ENCODE results near the gene SMPD1. TPM values are rescaled to one million over a fixed set of nuclear protein-coding genes. Genes with fewer than 3 reads are reported as not detected.

SMPD1 gene
- total RNA-seq, 1 donor from 2014 or later = 23.1 TPM

DNA sequence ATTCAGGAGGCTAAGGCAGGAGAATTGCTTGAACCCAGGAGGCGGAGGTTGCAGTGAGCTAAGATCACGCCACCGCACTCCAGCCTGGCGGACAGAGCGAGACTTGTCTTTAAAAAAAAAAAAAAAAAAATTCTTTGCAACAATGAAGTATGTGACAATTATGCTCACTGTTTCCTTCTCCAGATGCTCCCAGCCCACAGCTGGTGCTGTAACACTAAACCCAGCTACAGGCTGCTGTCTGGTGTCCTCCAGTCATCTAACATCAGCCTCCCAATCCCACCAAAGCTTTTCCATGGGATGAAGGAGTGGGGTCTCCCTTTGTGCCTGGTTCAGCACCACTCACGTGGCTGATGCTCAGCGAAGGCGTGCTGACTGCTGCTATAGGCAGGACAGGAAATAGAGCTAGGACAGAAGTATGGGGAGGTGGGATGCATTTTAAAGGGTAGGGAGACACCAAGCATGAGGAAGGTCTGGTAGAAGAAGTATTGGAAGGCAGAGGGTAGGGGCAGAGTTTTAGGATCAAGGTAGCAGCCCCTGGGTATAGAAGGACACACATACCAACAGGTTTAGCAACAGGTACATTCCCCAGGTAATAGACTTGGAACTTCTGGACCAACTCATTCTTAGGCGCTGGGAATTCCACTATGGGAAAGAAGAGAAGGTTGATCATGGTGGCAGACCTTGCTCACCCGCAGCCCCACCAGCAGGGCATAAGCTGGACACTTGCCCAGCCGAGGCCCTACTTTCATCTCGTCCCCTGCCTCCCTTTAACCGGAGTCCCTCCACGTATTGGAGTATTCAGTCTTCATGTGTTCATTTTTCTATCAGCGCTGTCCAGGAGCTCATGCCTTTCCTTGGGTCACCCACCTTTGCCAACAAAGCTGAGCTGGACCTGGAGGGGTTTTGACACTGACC, 10.4 kb downstream of the SMPD1 start:
- TF ChIP-seq POLR2A (IDR thresholded peaks at IDR 0.05) (no peak), POLR2AphosphoS5 (IDR thresholded peaks at IDR 0.05; ENCODE audit: insufficient read depth in 1 of 2, low read depth in 1 of 2) (no peak)
- TF ChIP-seq, protein P1, sequence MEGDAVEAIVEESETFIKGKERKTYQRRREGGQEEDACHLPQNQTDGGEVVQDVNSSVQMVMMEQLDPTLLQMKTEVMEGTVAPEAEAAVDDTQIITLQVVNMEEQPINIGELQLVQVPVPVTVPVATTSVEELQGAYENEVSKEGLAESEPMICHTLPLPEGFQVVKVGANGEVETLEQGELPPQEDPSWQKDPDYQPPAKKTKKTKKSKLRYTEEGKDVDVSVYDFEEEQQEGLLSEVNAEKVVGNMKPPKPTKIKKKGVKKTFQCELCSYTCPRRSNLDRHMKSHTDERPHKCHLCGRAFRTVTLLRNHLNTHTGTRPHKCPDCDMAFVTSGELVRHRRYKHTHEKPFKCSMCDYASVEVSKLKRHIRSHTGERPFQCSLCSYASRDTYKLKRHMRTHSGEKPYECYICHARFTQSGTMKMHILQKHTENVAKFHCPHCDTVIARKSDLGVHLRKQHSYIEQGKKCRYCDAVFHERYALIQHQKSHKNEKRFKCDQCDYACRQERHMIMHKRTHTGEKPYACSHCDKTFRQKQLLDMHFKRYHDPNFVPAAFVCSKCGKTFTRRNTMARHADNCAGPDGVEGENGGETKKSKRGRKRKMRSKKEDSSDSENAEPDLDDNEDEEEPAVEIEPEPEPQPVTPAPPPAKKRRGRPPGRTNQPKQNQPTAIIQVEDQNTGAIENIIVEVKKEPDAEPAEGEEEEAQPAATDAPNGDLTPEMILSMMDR (IDR thresholded peaks at IDR 0.05) = no peak
- Histone ChIP-seq H3K27ac (no peak overlapping the region), H3K9me3 (no peaks in the 10 kb centered on the region), H3K36me3 (peaks cover 0 to 15% of the 10 kb centered on the region in 2 donors), H3K4me1 (peaks cover 16% of the 10 kb centered on the region), H3K27me3 (no peaks in the 10 kb centered on the region), H3K4me3 (no peak overlapping the region)
- intact Hi-C loops (cut with DNase I) = no loop called here
- DNase-seq (ENCODE audit: extremely low spot score in 2 of 2) = no peak

DNA sequence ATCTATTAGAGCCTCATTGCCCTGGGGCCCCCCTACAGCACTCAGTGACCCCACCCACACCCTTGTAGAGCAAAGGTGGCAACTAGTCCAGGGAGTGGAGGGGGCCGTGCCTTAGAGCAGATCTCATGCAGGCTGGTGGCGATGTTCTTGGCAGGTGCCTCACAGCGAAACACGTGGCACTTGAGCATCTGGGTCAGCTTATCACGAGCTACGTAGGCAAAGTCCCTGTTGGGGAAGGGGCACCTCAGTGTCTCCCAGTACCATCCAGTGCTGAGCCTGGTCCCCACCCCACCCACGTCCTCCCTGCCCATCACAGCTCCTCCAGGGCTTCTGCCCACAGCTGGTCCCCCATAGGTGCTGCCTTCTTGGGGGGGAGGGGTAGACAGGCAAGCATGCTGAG, 11.2 kb downstream of the SMPD1 start:
- intact Hi-C loops (cut with DNase I) = no loop called here
- Histone ChIP-seq H3K4me1 (peaks cover 18% of the 10 kb centered on the region), H3K4me3 (no peak overlapping the region), H3K9me3 (no peaks in the 10 kb centered on the region), H3K27ac (no peak overlapping the region), H3K36me3 (peaks cover 0 to 15% of the 10 kb centered on the region in 2 donors), H3K27me3 (no peaks in the 10 kb centered on the region)
- no peak for TF ChIP-seq POLR2AphosphoS5 (IDR thresholded peaks at IDR 0.05; ENCODE audit: insufficient read depth in 1 of 2, low read depth in 1 of 2)
- TF ChIP-seq POLR2A (IDR thresholded peaks at IDR 0.05) = no peak
- no peak for DNase-seq (ENCODE audit: extremely low spot score in 2 of 2)

DNA sequence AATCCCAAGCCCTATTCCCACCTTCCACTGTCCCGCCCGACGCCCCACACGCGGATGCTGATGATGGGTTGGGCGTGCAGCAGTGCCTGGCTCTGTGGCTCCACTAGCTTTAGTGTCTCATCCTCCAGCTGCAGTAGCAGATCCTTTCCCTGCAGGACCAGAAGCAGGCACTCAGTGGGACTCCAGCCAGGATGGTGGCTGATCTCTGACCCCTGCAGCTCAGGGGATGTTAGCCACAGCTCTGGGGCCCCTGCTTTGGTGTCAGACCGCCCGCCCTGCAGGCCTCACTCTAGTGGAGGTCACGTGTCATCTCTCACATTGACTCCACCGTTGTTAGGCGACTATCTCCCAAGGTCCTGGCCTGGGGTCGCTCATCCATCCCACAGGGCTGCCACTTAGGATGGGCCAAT, 11.8 kb downstream of the SMPD1 start:
- H3K36me3 ChIP-seq = peaks cover 0 to 15% of the 10 kb centered on the region in 2 donors
- no peaks in the 10 kb centered on the region for H3K9me3 ChIP-seq
- H3K27ac ChIP-seq = no peak overlapping the region
- intact Hi-C loops (cut with DNase I) = no loop called here
- no peak overlapping the region for H3K4me3 ChIP-seq
- no peak for DNase-seq (ENCODE audit: extremely low spot score in 2 of 2)
- no peak for TF ChIP-seq POLR2A (IDR thresholded peaks at IDR 0.05)
- TF ChIP-seq POLR2AphosphoS5 (IDR thresholded peaks at IDR 0.05; ENCODE audit: insufficient read depth in 1 of 2, low read depth in 1 of 2) = no peak
- TF ChIP-seq, protein P1 (IDR thresholded peaks at IDR 0.05) = no peak
- no peaks in the 10 kb centered on the region for H3K27me3 ChIP-seq
- peaks cover 18% of the 10 kb centered on the region for H3K4me1 ChIP-seq

DNA sequence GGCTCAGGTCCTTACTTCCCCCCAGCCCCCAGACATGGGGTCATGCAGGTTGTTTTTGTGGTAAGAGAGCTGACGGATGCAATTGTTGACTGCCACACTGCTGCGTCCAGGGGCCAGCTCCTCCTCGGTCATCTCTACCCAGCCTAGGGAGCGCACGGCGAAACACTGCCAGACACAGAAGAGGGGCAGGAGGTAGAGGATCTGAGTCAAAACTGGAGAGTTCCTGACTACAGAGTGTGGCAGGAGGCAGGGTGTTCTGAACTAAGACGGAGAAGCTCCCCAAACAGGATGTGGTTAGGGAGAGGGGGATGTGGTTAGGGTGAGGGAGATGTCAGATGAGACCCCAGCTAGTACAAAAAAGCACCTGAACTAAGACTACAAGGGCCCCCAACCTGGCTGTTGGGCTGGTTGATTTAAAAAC, 12.3 kb downstream of the SMPD1 start:
- no peak overlapping the region for H3K27ac ChIP-seq
- H3K4me3 ChIP-seq = no peak overlapping the region
- intact Hi-C loops (cut with DNase I) = no loop called here
- peaks cover 18% of the 10 kb centered on the region for H3K4me1 ChIP-seq
- H3K36me3 ChIP-seq = peaks cover 0 to 15% of the 10 kb centered on the region in 2 donors
- H3K27me3 ChIP-seq = no peaks in the 10 kb centered on the region
- DNase-seq (ENCODE audit: extremely low spot score in 2 of 2) = no peak
- TF ChIP-seq POLR2A (IDR thresholded peaks at IDR 0.05) (no peak), POLR2AphosphoS5 (IDR thresholded peaks at IDR 0.05; ENCODE audit: insufficient read depth in 1 of 2, low read depth in 1 of 2) (no peak)
- TF ChIP-seq, protein P1 (IDR thresholded peaks at IDR 0.05) = no peak
- H3K9me3 ChIP-seq = no peaks in the 10 kb centered on the region

DNA sequence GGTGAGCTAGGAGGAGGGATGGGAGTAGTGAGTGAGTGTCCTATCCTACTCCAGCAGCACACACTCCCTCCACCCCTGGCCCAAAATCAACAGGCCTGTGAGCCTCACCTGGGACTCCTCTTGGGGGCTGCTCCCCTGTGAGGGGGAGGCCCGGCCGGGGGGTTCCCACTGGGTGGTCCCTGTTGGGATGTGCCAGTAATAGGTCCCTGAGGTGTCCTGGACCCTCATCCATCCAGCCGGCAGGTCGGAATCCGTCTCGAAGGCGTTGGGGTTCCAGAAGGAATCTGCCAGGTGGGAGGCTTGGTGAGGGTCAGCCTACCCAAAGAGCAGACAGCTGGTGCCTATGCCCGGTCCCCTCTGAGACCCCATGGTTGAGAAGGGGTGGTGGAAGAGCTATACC, 13.3 kb downstream of the SMPD1 start:
- TF ChIP-seq, protein P1 (IDR thresholded peaks at IDR 0.05) = no peak
- TF ChIP-seq POLR2AphosphoS5 (IDR thresholded peaks at IDR 0.05; ENCODE audit: insufficient read depth in 1 of 2, low read depth in 1 of 2) (no peak), POLR2A (IDR thresholded peaks at IDR 0.05) (no peak)
- Histone ChIP-seq H3K9me3 (no peaks in the 10 kb centered on the region), H3K4me1 (peaks cover 18% of the 10 kb centered on the region), H3K27ac (no peak overlapping the region), H3K36me3 (peaks cover 0 to 15% of the 10 kb centered on the region in 2 donors), H3K27me3 (no peaks in the 10 kb centered on the region), H3K4me3 (no peak overlapping the region)
- intact Hi-C loops (cut with DNase I) = no loop called here
- DNase-seq (ENCODE audit: extremely low spot score in 2 of 2) = no peak
